GM12875 (cell line): ENCODE measurements around the gene VAMP3.

Source experiments
- H3K4me3 ChIP-seq: one replicate; pipeline ENCODE4 v1.5.1; 2011; ENCODE audit warnings: low read depth, low read length, control low read depth
- CTCF ChIP-seq: IDR thresholded peaks from 2 replicates; pipeline ENCODE4 v1.5.1; 2011; ENCODE audit warnings: low read depth, mild to moderate bottlenecking, control low read depth, inconsistent platforms, low read length, moderate library complexity, borderline replicate concordance; ENCODE audit not compliant: insufficient read depth

The VAMP3 gene

GRCh38 chr1:7749126-7749525 lies 22.0 kb upstream of the VAMP3 start:
- TF ChIP-seq CTCF: no peak
- no peak overlapping the region for H3K4me3 ChIP-seq

DNA sequence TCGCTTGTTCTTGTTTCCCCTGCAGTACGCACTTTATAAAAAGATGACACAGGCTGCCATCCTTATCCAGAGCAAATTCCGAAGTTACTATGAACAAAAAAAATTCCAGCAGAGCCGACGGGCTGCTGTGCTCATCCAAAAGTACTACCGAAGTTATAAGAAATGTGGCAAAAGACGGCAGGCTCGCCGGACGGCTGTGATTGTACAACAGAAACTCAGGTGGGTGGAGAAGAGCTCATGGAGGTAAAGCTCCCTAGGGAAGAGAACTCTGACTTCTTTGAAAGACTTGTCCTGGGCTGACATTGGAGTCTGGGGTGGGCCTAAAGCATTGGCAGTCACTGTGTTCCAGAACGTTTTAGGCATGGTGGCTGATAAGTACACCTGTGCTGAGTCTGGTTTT lies 19.9 kb upstream of the VAMP3 start:
- no peak overlapping the region for H3K4me3 ChIP-seq
- no peak for TF ChIP-seq CTCF

GRCh38 chr1:7752512-7753417 lies 18.3 kb upstream of the VAMP3 start:
- H3K4me3 ChIP-seq: no peak overlapping the region
- TF ChIP-seq CTCF: peak; percentile 53; the same call in 1 of the 2 replicates

- no peak overlapping the region for H3K4me3 ChIP-seq
- TF ChIP-seq CTCF: no peak
Measured at GRCh38 chr1:7753641-7754040, 17.5 kb upstream of the VAMP3 start.

DNA sequence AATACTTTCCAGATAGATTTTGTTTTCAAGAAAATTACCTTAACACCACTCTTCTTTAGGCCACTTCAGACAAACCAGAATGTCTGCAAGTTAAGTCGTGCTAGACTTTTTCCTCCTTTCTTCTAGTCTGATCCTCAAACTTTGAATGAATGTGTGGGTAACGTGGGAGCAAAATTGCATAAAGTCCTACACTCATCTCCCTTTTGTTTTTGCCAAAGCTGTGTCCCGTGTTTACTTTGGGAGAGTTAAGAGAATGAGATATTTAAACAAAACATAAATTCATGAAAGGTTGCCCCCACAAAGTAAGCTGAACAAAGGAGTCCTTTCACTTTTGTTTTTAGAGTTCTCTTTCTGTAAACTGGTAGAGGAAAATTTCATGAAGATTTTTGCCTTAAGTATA lies 16.9 kb upstream of the VAMP3 start:
- no peak overlapping the region for H3K4me3 ChIP-seq
- TF ChIP-seq CTCF: no peak

GRCh38 chr1:7755448-7755847 lies 15.6 kb upstream of the VAMP3 start:
- peak; percentile 30; the same call in 1 of the 2 replicates for TF ChIP-seq CTCF
- H3K4me3 ChIP-seq: no peak overlapping the region

GRCh38 chr1:7760245-7760644 lies 10.9 kb upstream of the VAMP3 start:
- no peak overlapping the region for H3K4me3 ChIP-seq
- no peak for TF ChIP-seq CTCF
